DND-41 (cell line): ENCODE data around the gene RCAN1.

Experiments
- ATAC-seq: fragments of 200-7000 bp; cut with Tn5 transposase; 3 replicates; pipeline ENCODE4 v1.9.1; 2021; ENCODE audit warnings: low read depth; ENCODE audit not compliant: insufficient read depth
- DNase-seq: peaks from one replicate; pipeline ENCODE4 v3.0.0-alpha.2; 2020
- H2AFZ ChIP-seq: 2 replicates; pipeline ENCODE4 v1.6.0; 2012; ENCODE audit warnings: low read depth, low read length
- H3K27ac ChIP-seq: 2 replicates; pipeline ENCODE4 v1.5.1; 2012; ENCODE audit warnings: low read length, inconsistent platforms
- H3K27me3 ChIP-seq: fragments of 200-600 bp; sonication (generic); 2 replicates; pipeline ENCODE4 v1.6.0; 2012; ENCODE audit warnings: low read length, mild to moderate bottlenecking, inconsistent platforms; ENCODE audit not compliant: insufficient read depth, poor library complexity
- H3K36me3 ChIP-seq: 2 replicates; pipeline ENCODE4 v1.5.1; 2012; ENCODE audit warnings: low read length, inconsistent platforms; ENCODE audit not compliant: insufficient read depth
- H3K4me1 ChIP-seq: 2 replicates; pipeline ENCODE4 v1.5.1; 2012; ENCODE audit warnings: mild to moderate bottlenecking, low read length; ENCODE audit not compliant: insufficient read depth
- H3K4me2 ChIP-seq: 2 replicates; pipeline ENCODE4 v1.6.0; 2012; ENCODE audit warnings: mild to moderate bottlenecking, moderate library complexity, low read length, inconsistent platforms; ENCODE audit not compliant: insufficient read depth
- H3K4me3 ChIP-seq, 2 experiments: fragments of 200-600 bp in 1 of 2; shearing (Covaris generic) in 1 of 2; 2 replicates each; pipeline ENCODE4 v1.5.1; 2012 to 2016; ENCODE audit warnings: inconsistent platforms in 2 of 2, low read length in 2 of 2, mild to moderate bottlenecking in 2 of 2, low read depth in 1 of 2, moderate library complexity in 1 of 2
- H3K79me2 ChIP-seq: 2 replicates; pipeline ENCODE4 v1.6.0; 2012; ENCODE audit warnings: low read length, inconsistent platforms; ENCODE audit not compliant: insufficient read depth
- H3K9ac ChIP-seq: 2 replicates; pipeline ENCODE4 v1.6.0; 2012; ENCODE audit warnings: low read depth, mild to moderate bottlenecking, inconsistent platforms, low read length, moderate library complexity
- H3K9me3 ChIP-seq: 2 replicates; pipeline ENCODE4 v1.5.1; 2012; ENCODE audit warnings: low read length, moderate library complexity, mild to moderate bottlenecking, inconsistent platforms; ENCODE audit not compliant: insufficient read depth, severe bottlenecking
- H4K20me1 ChIP-seq: 2 replicates; pipeline ENCODE4 v1.6.0; 2012; ENCODE audit warnings: low read length; ENCODE audit not compliant: insufficient read depth
- CTCF ChIP-seq: IDR thresholded peaks from 2 replicates; pipeline ENCODE4 v1.5.1; 2012; ENCODE audit warnings: borderline replicate concordance, low read length, moderate library complexity, mild to moderate bottlenecking; ENCODE audit not compliant: poor library complexity, severe bottlenecking; ENCODE audit errors: extremely low read depth
- EZH2 ChIP-seq: IDR thresholded peaks from 3 replicates; pipeline ENCODE4 v1.6.1; 2012; ENCODE audit warnings: borderline replicate concordance, low read depth, mild to moderate bottlenecking, moderate library complexity, low read length, inconsistent platforms; ENCODE audit not compliant: severe bottlenecking

Gene RCAN1

DNA sequence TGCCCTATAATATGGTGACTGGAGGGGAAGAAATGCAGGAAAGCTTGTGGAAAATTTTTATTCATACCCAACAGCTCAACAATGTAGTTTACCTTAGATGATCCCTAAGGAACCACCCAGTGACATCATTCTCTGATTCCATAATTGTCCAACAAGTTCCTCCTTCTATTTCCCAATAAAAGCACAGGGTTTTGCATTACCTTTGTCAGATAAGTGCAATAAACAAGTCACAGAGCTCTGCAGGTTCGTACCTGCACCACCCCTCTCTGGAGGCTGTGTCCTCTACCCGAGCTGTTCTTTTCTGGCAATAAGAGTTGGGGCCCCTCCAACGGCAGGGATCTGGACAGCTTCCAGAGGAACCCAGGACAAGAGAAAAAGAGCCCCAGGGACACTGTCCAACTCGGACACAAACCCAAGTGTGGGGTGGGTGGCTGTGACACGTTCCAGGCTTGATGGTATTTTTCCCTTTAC, 38.8 kb downstream of the RCAN1 start:
- TF ChIP-seq EZH2 (no peak), CTCF (no peak)
- no peak overlapping the region for H3K4me2 ChIP-seq
- H3K4me1 ChIP-seq: peaks cover 29% of the 10 kb centered on the region
- no peak for DNase-seq
- H3K79me2 ChIP-seq: peaks cover 66% of the 10 kb centered on the region
- ATAC-seq: no peak
- peaks cover 5% of the 10 kb centered on the region; the same call in 1 of the 2 replicates for H3K36me3 ChIP-seq
- peaks cover 7% of the 10 kb centered on the region; the same call in 1 of the 2 replicates for H4K20me1 ChIP-seq
- no peak overlapping the region for H3K4me3 ChIP-seq
- no peaks in the 10 kb centered on the region for H3K9me3 ChIP-seq
- H3K9ac ChIP-seq: no peak overlapping the region
- no peak overlapping the region for H2AFZ ChIP-seq
- H3K27me3 ChIP-seq: no peaks in the 10 kb centered on the region
- H3K27ac ChIP-seq: peak overlapping the region; percentile 69

GRCh38 chr21:34574601-34575529, 40.0 kb downstream of the RCAN1 start:
- Histone ChIP-seq H2AFZ (no peak overlapping the region), H3K36me3 (0 out of 2 replicates have a peak, but pooled peaks cover 5% of the 10 kb centered on the region), H3K9ac (no peak overlapping the region; the same call in 1 of the 2 replicates), H3K9me3 (no peaks in the 10 kb centered on the region), H3K27ac (peak overlapping the region; percentile 69), H3K4me3 (no peak overlapping the region), H3K27me3 (no peaks in the 10 kb centered on the region), H3K4me1 (peaks cover 29% of the 10 kb centered on the region), H4K20me1 (peaks cover 3% of the 10 kb centered on the region; the same call in 1 of the 2 replicates), H3K4me2 (peak overlapping the region; percentile 28; the same call in 1 of the 2 replicates), H3K79me2 (peaks cover 62% of the 10 kb centered on the region)
- DNase-seq (peak; percentile 73), ATAC-seq (peak; percentile 99)
- no peak for TF ChIP-seq EZH2
- no peak for TF ChIP-seq CTCF

- ATAC-seq (no peak), DNase-seq (no peak)
- H2AFZ ChIP-seq: no peak overlapping the region
- no peak for TF ChIP-seq CTCF
- no peak for TF ChIP-seq EZH2
- H3K4me2 ChIP-seq: no peak overlapping the region
- H3K79me2 ChIP-seq: peaks cover 45% of the 10 kb centered on the region
- H3K4me3 ChIP-seq: no peak overlapping the region
- no peaks in the 10 kb centered on the region for H3K27me3 ChIP-seq
- H3K9me3 ChIP-seq: no peaks in the 10 kb centered on the region
- H3K36me3 ChIP-seq: no peaks in the 10 kb centered on the region; the same call in 1 of the 2 replicates
- peaks cover 29% of the 10 kb centered on the region for H3K4me1 ChIP-seq
- no peak overlapping the region for H3K27ac ChIP-seq
- H4K20me1 ChIP-seq: peaks cover 3% of the 10 kb centered on the region; the same call in 1 of the 2 replicates
- H3K9ac ChIP-seq: no peak overlapping the region
Measured at GRCh38 chr21:34571994-34572393, 42.9 kb downstream of the RCAN1 start.
